Measurements from ENCODE around the gene ZNF133.
A peak's percentile ranks its signal among the peaks of the same experiment; 100 is the strongest.
"Not testable (repeated sequence)": the region's sequence is repeated elsewhere in the genome, so short reads cannot be mapped to it uniquely, and the experiment has no call there.

Gene ZNF133

DNA sequence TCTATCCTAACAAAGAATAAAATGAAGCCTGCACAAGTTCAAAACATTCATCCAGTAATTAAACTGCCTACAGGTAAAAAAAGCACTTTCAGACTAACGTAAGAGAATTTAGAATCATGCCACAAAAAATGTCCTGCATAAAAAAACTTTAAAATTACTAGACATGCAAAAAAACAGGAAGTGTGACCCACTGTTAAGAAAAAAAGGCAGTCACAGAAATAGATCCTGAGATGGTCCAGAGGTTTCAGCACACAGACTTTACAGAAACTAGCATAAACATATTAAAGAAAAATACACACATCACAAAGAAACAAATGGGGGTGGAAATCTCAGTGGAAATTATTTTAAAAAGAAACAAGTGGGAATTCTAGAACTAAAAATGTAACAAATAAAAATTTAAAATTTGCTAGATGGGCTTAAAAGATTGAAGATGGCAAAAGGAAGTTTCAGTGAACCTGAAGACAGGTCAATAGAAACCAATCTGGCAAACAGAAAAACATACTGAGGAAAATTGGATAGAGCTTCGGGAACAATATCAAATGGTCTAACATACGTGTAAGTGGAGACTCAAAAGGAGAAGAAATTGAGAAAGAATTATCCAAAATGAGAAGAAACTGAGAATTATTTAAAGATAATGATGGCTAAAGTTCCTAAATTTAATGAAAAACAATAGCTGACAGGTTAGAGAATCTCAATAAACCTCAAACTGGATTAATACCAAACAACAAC lies 3.4 kb upstream of the ZNF133 start:
- no peak for DNase-seq (ENCODE audit: low spot score)

DNA sequence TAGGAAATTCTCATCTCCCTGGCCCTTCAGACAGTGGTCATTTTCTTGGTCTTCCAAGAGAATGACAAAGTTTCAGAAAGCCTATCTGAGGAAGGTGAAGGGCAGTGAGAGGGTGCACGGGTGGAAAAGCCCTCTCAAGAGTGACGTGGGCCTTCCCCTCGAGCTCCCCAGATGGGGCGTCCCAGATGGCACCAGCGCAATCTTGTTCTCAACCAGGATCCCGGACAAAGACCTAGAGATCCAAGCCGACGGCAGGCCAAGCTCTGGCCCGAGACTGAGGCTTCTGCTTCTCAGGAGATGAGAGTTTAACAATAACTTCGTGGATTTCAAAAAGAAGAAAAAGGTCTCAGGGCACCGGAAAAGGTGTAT lies 797 bp upstream of the ZNF133 start:
- DNase-seq (ENCODE audit: low spot score) = no peak

DNA sequence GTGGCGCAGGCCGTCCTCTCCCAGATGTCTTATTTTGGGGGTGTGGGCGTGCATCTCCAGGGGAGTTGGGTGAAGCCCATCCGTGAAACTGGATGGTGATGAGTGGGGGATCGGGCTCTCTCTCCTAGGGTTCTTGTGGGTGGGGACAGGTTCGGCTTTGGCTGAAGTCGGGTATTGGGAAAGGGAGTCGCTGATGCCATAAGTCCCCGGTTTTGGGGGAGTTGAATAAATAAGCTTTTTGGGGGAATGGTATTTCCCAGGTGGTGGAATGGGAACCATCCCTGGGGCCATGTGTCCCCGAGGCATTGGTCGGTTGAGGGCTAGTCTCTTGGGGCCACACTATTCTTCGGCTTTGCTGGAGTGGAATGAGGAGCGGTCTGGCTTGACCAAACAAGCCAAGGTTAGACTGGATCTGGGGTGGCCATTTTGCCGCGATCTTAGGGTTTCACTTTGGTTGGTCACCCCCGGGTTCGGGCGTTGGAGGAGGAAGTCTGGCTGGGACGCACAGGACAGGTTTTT lies 481 bp downstream of the ZNF133 start:
- peak; percentile 9 for DNase-seq (ENCODE audit: low spot score)

DNA sequence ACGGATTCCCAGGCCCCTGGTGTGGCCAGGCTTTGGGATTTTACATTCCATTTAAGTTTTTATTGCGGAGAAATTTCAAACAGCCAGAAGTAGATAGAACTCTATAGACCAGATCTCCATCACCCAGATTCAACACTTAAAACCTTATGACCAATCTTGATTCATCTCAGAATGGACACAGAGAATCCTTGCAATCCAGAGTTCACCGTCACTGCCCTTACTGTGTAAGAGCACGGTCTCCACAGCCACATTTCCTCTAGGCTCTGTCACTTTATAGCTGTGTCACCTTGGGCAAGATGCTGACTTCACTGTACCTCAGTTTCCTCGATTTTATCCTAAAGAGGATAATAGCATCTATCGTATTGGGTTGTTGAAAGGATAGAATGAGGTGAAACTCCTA lies 979 bp downstream of the ZNF133 start:
- no peak for DNase-seq (ENCODE audit: low spot score)

DNA sequence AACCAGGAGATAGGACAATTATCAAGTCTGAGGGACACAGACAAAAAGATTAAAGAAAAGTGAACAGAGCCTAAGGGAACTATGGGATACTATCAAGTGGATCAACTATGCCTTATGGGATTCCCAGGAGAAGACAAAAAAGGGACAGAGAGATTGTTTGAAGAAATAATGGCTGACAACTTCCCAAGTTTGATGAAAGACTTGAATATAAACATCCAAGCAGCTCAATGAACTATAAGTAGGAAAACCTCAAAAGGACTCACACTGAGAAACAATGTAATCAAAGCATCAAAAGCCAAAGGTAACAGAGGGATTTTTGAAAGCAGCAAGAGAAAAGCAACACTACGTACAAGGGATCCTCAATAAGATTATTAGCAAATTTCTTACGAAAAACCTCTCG lies 11.0 kb downstream of the ZNF133 start:
- no peak for DNase-seq (ENCODE audit: low spot score)

DNA sequence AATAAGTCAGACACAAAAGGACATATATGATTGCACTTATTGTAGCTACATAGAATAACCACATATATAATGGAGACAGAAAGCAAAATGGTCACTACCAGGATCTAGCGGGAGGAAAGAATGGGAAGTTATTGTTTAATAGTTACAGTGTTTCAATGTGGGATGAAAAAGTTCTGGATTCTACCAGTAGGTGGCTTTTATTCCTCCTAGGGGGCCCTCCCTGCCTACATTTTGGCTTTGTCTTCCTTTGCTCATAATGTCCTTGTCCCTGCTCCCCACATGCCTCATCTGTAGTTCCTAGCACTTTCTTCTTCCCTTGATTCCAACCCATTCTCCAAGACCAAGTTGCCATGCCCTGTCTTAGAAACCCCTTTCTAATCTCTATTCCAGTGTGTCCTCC lies 16.3 kb downstream of the ZNF133 start:
- no peak for DNase-seq (ENCODE audit: low spot score)

DNA sequence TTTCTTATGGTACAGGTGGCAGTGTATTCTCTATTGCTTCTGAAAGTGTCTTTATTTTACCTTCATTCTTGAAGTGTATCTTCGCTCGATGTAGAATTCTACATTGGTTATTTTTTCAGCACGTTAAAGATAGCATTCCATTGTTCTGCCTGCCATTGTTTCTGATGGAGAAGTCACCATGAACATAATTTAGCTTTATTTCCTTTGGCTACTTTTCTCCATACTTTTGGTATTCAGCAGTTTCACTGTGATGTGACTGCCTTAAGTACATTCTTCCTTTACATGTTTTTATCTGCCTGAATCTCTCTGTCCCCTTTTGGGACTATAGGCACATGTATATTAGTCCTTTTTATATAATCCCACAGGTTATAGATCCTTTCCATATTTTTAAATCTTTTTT lies 19.0 kb downstream of the ZNF133 start:
- no peak for DNase-seq (ENCODE audit: low spot score)

DNA sequence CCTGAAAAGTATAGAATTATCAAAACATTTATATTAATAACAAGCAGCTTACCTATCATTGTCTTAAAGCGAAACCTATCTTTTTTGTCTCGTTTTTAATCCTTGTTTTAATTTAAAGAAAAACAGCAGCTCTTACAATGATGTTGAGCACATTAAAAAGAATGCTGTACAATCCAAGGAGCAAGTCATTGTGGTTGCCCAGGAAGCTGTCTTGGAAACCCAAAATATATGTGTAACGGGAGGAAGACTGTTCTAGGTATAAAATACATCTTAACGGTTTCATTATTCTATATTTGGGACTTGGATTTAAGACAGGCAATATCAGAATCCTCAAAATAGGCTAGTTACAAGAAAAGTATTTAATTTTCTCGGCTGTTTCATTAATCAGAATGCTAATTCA lies 21.7 kb downstream of the ZNF133 start:
- DNase-seq (ENCODE audit: low spot score) = no peak

DNA sequence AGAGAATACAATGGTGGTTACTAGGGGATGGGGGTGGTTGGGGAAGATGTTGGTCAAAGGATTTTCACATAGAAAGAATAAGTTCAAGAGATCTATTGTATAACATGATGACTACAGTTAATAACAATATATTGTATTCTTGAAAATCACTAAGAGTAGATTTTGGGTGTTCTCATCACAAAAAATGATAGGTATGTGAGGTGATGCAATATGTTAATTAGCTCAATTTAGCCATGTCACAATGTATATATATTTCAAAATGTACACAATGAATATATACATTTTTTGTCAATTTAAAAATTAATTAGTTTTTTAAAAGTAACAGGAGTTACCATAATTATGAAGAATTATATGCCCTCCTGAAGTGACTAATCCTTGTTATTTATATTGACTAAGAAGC lies 22.3 kb downstream of the ZNF133 start:
- DNase-seq (ENCODE audit: low spot score) = no peak

DNA sequence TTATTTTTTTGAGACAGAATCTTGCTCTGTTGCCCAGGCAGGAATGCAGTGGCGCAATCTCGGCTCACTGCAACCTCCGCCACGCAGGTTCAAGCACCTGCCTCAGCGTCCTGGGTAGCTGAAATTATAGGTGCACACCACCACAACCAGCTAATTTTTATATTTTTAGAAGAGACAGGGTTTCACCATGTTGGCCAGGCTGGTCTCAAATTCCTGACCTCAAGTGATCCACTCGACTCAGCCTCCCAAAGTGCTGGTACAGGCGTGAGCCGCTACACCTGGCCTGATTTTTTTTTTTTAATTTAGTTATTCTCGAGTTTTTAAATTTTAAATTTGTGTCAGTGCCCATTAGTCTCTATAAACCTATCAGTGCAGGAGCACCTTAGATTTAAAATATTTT lies 24.4 kb downstream of the ZNF133 start:
- DNase-seq (ENCODE audit: low spot score) = no peak

DNA sequence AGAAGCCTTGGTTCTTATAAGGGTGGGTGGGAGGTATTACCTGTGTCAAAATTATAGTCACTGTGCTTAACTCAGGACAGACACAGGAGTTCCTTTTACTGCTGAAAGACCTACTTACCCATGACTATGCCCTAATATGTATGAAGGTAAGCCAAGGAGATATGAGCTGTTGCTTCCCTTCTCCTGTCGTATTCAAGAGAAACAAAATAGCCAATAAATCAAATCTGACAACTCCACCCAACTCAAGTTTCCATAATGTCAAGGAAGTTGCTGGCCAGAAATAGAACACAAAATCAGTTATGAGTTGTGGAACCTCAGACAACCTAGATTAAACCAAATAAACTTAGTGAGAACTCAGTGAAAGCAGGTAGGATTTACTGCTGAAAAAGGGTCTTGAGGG lies 25.1 kb downstream of the ZNF133 start:
- DNase-seq (ENCODE audit: low spot score) = no peak

DNA sequence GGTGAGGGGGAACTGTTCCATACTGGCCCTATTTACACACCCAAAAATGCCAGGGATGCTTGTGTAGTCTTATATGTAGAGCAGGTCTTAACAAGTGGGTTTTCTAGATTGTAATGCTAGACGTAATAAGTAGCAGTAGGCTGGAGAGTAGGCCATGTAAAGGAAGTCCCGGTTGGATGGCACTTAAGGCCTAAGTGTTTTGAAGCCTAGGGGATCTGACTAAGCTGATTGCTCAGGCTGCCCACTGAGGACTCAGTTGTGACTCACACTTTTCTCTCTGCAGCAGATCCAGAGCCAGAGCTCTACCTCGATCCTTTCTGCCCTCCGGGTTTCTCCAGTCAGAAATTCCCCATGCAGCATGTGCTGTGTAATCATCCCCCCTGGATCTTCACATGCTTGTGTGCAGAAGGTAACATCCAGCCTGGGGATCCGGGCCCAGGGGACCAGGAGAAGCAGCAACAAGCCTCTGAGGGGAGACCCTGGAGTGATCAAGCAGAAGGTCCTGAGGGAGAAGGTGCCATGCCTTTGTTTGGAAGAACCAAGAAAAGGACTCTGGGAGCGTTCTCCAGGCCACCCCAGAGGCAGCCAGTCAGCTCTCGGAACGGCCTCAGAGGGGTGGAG lies 26.6 kb downstream of the ZNF133 start:
- DNase-seq (ENCODE audit: low spot score) = peak; percentile 69

DNA sequence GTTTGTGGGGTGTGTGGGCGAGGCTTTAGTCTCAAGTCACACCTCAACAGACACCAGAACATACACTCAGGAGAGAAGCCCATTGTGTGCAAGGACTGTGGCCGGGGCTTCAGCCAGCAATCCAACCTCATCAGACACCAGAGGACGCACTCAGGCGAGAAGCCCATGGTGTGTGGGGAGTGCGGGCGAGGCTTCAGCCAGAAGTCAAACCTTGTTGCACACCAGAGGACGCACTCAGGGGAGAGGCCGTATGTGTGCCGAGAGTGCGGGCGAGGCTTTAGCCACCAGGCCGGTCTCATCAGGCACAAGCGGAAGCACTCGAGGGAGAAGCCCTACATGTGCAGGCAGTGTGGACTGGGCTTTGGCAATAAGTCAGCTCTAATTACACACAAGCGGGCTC lies 27.8 kb downstream of the ZNF133 start:
- no peak for DNase-seq (ENCODE audit: low spot score)

DNA sequence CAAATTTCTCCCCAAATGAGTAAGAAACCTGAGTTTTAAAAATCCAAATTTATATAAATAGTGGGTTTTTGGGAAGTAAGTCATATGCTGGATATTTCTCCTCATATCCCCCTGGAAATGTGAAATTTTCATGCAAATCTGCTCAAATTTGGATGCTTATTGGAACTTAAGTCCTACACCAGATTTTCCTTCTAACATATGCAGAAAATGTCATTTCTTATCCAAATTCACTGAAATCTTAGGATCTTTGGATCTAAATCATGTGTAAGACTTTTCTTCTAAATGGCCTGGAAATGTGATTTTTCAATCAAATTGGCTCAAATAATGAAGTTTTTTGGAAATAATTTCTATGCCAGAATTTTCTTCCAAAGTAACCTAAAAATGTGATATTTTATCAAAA lies 33.0 kb downstream of the ZNF133 start:
- no peak for DNase-seq (ENCODE audit: low spot score)

DNA sequence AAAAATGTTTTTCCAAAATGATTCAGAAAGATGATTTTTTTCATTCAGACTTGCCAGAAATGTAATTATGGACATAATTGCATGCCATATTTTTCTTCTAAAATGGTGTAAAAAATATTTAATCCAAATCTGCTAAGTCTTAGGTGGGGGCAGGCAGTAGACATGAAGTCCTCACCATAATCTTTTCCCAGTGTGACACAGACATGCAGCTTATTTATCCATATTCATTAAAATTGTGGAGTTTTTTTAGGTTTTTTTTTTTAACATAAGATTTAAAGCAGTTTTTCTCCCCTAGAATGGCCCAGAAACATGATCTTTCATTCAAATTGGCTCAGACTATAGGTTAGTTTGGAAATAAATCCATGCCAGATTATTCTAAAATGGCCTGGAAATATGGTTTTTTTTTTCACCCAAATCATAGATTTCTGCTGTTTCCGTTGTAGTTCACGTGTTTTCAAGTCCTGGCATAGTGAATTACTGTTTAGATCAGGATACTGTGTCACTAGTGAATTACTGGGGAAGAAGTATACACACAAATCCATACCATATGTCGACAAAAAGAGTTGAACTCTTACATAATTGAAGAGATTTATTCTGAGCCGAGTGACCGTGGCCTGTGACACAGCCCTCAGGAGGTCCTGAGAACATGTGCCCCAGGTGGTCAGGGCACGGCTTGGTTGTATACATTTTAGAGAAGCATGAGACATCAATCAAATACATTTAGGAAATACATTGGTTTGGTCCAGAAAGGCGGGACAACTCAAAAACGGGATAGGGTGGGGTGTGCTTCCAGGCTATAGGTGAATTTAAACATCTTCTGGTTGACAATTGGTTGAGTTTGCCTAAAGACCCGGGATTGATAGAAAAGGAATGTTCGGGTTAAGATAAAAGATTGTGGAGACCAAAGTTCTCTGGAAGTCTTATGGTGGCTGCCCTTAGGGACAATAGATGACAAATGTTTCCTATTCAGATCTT lies 33.9 kb downstream of the ZNF133 start:
- no peak for DNase-seq (ENCODE audit: low spot score)

DNA sequence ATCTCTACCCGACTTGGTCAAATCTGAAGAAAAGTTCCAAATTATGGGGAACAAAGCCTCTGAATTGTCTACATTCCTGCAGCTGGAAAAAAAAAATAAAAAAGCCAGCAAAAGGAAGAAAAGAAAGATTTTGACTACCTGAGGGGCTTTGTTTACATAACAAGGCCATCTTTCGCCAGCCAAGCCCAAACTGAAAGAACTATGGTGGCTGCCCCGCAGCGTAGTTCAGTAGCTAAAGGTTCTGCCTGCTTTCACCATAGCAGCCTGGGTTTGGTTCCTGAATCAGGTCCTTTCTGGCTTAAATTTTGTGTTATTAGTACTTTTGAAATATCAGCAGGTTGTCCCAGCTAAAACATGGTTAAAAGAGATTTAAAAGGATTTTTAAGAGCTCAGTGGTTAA lies 35.4 kb downstream of the ZNF133 start:
- DNase-seq (ENCODE audit: low spot score) = no peak

DNA sequence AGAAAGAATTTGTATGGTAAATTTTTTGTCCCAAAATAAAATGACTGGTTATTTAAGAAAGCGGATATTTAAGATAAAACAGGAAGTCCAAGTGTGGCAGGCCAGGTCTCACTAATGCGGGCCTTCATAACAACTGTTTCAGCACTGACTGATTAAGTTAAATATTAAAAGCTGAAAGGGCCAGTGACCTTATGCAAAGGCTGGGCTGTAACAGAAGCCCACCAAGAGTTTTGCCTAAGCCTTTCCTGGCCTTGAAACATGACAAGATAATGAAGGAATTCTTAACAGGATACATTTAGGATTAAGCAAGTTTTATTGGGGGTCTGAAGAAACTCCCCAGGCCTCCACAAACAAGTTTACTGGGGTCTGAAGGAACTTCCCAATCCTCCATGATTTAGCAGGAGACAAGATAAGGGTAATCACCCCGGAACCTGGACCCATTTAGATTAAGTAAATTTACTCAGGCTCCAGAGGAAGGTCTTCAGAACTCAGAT lies 36.3 kb downstream of the ZNF133 start:
- no peak for DNase-seq (ENCODE audit: low spot score)

DNA sequence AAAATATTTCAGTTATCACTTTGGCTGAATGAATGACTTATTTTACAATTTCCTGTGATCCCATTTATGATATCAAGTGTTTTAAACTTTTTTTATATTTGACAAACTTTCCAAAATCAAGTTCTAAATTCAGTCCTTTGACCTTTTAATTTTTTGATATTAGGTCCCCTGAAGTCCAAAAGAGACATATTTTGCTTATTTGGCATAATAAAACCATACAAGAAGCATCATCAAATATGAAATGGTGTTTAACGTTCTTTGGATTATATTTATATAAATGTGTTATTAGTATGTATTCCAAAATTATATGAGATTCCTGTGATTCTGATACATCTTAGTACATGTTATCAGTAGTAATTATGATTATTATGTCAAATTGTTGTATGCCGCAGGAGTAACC lies 38.7 kb downstream of the ZNF133 start:
- no peak for DNase-seq (ENCODE audit: low spot score)

DNA sequence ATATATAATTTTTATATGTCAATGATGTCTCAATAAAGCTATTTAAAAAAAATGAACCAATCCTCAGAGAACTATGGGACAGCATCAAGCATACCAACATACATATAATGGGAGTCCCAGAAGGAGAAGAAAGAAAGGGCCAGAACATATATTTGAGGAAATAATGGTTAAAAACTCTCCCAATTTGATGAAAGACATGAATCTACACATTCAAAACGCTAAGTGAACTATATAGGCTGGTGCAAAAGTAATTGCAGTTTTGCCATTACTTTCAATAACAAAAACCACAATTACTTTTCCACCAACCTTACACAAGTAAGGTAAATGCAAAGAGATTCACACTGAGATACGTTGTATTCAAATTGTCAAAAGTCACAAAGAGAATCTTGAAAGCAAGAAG lies 43.4 kb downstream of the ZNF133 start:
- no peak for DNase-seq (ENCODE audit: low spot score)

DNA sequence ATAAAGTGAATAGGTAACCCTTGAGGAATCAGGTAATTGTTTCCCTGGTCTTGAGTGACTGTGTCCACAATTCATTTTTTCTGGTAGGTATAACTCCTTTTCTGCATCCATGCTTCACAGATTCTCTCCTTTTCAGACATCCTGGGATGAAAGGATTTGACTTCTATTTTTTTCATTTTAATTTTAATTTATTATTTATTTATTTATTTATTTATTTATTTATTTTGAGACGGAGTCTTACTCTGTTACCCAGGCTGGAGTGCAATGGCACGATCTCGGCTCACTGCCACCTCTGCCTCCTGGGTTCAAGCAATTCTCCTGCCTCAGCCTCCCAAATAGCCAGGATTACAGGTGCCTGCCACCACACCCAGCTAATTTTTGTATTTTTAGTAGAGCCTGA lies 61.4 kb downstream of the ZNF133 start:
- DNase-seq (ENCODE audit: low spot score) = not testable (repeated sequence)

DNA sequence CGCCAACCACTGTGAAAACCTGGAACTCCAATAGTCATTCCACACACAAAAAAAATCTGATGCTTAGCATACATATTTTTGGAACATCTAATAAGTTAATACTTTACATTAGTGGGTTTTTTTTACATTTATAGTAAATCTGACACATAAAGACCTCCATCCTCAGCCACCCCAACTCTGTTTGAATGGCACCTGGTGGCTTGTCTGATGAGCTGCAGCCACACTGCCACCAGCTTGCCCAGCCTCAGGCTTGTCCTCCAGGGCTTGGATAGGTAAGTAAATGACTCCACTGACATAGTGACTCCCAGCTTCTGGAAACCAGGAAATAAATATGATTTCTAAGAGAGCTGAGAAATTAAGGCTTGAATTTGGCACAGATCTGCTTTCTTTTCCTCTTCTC lies 71.5 kb downstream of the ZNF133 start:
- no peak for DNase-seq (ENCODE audit: low spot score)

DNA sequence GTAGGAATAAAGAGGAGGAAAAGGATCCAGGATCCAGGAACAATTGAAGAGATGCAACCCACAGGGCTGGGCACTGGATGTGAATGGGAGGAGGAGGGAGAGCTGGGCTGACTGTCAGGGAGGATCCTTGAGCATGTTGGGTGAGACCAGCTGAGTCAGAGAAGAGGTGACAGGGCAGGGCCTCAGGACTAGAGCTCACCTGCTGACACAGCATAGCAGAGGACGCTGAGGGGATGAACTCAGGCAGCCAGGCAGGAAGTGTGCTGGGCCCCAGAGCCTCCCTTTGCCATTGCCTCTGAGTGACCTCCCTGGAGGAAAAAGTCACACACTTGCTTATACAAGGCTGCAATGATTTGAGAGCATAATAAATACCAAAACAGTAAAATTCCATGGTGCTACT lies 72.3 kb downstream of the ZNF133 start:
- no peak for DNase-seq (ENCODE audit: low spot score)

DNA sequence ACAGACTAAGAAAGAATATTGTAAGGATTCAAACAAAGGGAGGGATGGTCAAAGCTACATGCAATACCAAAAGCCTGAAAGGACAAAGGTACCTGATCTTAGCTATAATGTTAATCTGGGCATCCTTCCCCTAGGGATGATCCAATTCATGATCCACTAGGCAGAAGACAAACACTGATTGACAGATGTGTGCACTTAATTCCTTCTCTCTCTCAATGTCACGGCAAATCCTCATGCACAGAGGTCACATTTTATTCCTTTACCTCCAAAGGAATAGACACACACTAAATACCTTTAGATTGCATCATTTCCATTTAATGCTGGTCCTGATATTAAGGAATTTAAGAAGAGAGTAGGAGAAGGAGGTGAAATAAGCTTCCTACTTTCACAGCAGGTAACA lies 73.4 kb downstream of the ZNF133 start:
- DNase-seq (ENCODE audit: low spot score) = no peak

All from AG08395 (cell line).